Measurements from ENCODE around the gene USP31. TPM values are rescaled to one million over a fixed set of nuclear protein-coding genes. Genes with fewer than 3 reads are reported as not detected.

Gene USP31
- total and polyA plus RNA-seq, 2 of the 13 experiments (the other 11 are each of a cell fraction or from before 2014, with no cell fraction given), result 22.5 to 23.3 TPM

DNA sequence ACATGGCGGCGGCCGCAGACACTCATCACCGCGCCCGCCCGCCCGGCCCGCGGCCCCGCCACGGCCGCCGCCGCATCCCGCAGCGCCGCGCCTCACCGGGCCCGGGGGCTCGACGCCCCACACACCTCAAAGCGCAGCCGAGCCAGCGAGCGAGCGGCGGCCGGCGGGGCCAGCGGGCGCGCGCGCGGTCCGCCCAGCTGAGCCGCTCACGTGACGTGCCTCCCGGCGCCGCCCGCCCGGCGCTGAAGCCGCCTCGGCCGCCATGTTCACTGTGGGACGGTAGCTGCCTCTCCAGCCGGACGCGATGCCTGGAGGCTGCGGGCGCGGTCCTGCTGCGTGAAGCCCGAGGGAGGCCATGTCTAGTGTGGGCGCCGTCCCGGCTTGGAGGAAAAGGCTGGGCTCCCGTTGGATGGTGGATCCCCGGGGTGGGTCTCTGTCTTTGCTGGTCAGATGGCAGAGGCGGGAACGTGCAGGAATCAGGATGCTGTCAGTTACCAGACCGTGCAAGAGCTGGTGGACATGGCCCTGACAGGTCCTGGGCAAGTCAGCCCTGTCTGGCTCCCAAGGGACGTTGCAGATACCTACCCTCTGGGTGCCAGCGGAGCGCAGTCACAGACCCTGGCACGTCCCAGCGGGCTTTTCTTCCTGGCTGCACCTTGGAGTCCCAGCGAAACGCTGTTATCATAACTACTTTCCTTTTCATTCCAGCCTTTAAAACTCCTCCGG is at the start of gene USP31 (continued):
- TF ChIP-seq, protein P1, sequence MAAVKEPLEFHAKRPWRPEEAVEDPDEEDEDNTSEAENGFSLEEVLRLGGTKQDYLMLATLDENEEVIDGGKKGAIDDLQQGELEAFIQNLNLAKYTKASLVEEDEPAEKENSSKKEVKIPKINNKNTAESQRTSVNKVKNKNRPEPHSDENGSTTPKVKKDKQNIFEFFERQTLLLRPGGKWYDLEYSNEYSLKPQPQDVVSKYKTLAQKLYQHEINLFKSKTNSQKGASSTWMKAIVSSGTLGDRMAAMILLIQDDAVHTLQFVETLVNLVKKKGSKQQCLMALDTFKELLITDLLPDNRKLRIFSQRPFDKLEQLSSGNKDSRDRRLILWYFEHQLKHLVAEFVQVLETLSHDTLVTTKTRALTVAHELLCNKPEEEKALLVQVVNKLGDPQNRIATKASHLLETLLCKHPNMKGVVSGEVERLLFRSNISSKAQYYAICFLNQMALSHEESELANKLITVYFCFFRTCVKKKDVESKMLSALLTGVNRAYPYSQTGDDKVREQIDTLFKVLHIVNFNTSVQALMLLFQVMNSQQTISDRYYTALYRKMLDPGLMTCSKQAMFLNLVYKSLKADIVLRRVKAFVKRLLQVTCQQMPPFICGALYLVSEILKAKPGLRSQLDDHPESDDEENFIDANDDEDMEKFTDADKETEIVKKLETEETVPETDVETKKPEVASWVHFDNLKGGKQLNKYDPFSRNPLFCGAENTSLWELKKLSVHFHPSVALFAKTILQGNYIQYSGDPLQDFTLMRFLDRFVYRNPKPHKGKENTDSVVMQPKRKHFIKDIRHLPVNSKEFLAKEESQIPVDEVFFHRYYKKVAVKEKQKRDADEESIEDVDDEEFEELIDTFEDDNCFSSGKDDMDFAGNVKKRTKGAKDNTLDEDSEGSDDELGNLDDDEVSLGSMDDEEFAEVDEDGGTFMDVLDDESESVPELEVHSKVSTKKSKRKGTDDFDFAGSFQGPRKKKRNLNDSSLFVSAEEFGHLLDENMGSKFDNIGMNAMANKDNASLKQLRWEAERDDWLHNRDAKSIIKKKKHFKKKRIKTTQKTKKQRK (IDR thresholded peaks at IDR 0.05; ENCODE audit: low read length), result no peak
- TF ChIP-seq ZFY (CRISPR knock-in tag; IDR thresholded peaks at IDR 0.05) (peak; percentile 49; the same call in 1 of the 2 replicates), MIXL1 (CRISPR knock-in tag; IDR thresholded peaks at IDR 0.05) (no peak), FOXJ3 (CRISPR knock-in tag; IDR thresholded peaks at IDR 0.05; ENCODE audit: borderline replicate concordance) (no peak), PHF20 (CRISPR knock-in tag; IDR thresholded peaks at IDR 0.05) (peak; percentile 90), RAD51 (IDR thresholded peaks at IDR 0.05; ENCODE audit: borderline replicate concordance) (peak; percentile 68), NFE2L2 (IDR thresholded peaks at IDR 0.05; ENCODE audit: low read length) (no peak), ZKSCAN8 (CRISPR knock-in tag; IDR thresholded peaks at IDR 0.05; ENCODE audit: borderline replicate concordance) (0 out of 2 replicates have a peak, but pooled peaks have one; percentile 37), NR2C2 (CRISPR knock-in tag; IDR thresholded peaks at IDR 0.05; ENCODE audit: borderline replicate concordance) (peak; percentile 91), ZNF589 (CRISPR knock-in tag; conservative IDR thresholded peaks at IDR 0.05) (no peak), YY1 (IDR thresholded peaks at IDR 0.05; ENCODE audit: insufficient read depth, insufficient replicate concordance, low read depth, low read length) (peak; percentile 100), ZBTB20 (CRISPR knock-in tag; IDR thresholded peaks at IDR 0.05; ENCODE audit: borderline replicate concordance, low read depth) (peak; percentile 22; the same call in 1 of the 2 replicates), ZNF775 (CRISPR knock-in tag; IDR thresholded peaks at IDR 0.05; ENCODE audit: borderline replicate concordance) (no peak), SPEN (CRISPR knock-in tag; IDR thresholded peaks at IDR 0.05; ENCODE audit: low read depth) (peak; percentile 97)
- TF ChIP-seq, protein P2, sequence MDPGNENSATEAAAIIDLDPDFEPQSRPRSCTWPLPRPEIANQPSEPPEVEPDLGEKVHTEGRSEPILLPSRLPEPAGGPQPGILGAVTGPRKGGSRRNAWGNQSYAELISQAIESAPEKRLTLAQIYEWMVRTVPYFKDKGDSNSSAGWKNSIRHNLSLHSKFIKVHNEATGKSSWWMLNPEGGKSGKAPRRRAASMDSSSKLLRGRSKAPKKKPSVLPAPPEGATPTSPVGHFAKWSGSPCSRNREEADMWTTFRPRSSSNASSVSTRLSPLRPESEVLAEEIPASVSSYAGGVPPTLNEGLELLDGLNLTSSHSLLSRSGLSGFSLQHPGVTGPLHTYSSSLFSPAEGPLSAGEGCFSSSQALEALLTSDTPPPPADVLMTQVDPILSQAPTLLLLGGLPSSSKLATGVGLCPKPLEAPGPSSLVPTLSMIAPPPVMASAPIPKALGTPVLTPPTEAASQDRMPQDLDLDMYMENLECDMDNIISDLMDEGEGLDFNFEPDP (CRISPR knock-in tag; conservative IDR thresholded peaks at IDR 0.05), result no peak
- TF ChIP-seq, protein P3, sequence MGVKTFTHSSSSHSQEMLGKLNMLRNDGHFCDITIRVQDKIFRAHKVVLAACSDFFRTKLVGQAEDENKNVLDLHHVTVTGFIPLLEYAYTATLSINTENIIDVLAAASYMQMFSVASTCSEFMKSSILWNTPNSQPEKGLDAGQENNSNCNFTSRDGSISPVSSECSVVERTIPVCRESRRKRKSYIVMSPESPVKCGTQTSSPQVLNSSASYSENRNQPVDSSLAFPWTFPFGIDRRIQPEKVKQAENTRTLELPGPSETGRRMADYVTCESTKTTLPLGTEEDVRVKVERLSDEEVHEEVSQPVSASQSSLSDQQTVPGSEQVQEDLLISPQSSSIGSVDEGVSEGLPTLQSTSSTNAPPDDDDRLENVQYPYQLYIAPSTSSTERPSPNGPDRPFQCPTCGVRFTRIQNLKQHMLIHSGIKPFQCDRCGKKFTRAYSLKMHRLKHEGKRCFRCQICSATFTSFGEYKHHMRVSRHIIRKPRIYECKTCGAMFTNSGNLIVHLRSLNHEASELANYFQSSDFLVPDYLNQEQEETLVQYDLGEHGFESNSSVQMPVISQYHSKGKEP (CRISPR knock-in tag; IDR thresholded peaks at IDR 0.05), result 0 out of 2 replicates have a peak, but pooled peaks have one; percentile 23
- TF ChIP-seq, protein P4, sequence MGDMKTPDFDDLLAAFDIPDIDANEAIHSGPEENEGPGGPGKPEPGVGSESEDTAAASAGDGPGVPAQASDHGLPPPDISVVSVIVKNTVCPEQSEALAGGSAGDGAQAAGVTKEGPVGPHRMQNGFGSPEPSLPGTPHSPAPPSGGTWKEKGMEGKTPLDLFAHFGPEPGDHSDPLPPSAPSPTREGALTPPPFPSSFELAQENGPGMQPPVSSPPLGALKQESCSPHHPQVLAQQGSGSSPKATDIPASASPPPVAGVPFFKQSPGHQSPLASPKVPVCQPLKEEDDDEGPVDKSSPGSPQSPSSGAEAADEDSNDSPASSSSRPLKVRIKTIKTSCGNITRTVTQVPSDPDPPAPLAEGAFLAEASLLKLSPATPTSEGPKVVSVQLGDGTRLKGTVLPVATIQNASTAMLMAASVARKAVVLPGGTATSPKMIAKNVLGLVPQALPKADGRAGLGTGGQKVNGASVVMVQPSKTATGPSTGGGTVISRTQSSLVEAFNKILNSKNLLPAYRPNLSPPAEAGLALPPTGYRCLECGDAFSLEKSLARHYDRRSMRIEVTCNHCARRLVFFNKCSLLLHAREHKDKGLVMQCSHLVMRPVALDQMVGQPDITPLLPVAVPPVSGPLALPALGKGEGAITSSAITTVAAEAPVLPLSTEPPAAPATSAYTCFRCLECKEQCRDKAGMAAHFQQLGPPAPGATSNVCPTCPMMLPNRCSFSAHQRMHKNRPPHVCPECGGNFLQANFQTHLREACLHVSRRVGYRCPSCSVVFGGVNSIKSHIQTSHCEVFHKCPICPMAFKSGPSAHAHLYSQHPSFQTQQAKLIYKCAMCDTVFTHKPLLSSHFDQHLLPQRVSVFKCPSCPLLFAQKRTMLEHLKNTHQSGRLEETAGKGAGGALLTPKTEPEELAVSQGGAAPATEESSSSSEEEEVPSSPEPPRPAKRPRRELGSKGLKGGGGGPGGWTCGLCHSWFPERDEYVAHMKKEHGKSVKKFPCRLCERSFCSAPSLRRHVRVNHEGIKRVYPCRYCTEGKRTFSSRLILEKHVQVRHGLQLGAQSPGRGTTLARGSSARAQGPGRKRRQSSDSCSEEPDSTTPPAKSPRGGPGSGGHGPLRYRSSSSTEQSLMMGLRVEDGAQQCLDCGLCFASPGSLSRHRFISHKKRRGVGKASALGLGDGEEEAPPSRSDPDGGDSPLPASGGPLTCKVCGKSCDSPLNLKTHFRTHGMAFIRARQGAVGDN (CRISPR knock-in tag; IDR thresholded peaks at IDR 0.05), result peak; percentile 85

All from HepG2 (cell line).